Endothelial cell of umbilical vein (primary cell): ENCODE results near the gene RCAN3. TPM values are rescaled to one million over a fixed set of nuclear protein-coding genes. Genes with fewer than 3 reads are reported as not detected.

ENCODE experiments used
- BruUV-seq: library from RNA; stranded (reverse); fragments of 400-500 nt; replicated peaks from 2 replicates; lab custom pipeline; 2021; lab: Mats Ljungman, UMichigan
- CTCF ChIA-PET: fragments of 300-600, 350-600 bp; sonication (Branson Sonifier 250); formaldehyde crosslinking; loops from one replicate; lab custom pipeline; 2021; ENCODE audit warnings: antibody characterized with exemption, inconsistent platforms; lab: Charles Lee
- POLR2A ChIA-PET: fragments of 300-600, 350-600 bp; sonication (Branson Sonifier 250); formaldehyde crosslinking; loops from one replicate; lab custom pipeline; 2021; ENCODE audit warnings: antibody characterized with exemption, inconsistent platforms; lab: Charles Lee
- DNase-seq: peaks from one replicate; pipeline ENCODE4 v3.0.0-alpha.2; 2011; ENCODE audit warnings: low read depth, low spot score
- FAIRE-seq: peaks from 2 replicates; lab custom pipeline; 2011; peaks lifted over from hg19 to GRCh38; lab: Jason Lieb, UNC
- H2AFZ ChIP-seq: 2 replicates; pipeline ENCODE4 v1.6.0; 2012; ENCODE audit warnings: low read depth, low read length, control low read depth, inconsistent platforms
- H3K27ac ChIP-seq: 2 replicates; pipeline ENCODE4 v1.5.1; 2011; ENCODE audit warnings: low read depth, mild to moderate bottlenecking, control low read depth, low read length, moderate library complexity; ENCODE audit not compliant: insufficient read depth
- H3K27me3 ChIP-seq, 2 experiments: 2 replicates each; pipeline versions ENCODE4 v1.6.0 to v1.6.1; 2011; ENCODE audit warnings: low read length in 2 of 2, mixed read lengths in 1 of 2; ENCODE audit not compliant: control insufficient read depth in 2 of 2, insufficient read depth in 2 of 2
- H3K36me3 ChIP-seq, 2 experiments: 2 replicates in 1 of 2; 3 replicates in 1 of 2; pipeline ENCODE4 v1.5.1; 2011; ENCODE audit warnings: low read length in 2 of 2, mild to moderate bottlenecking in 1 of 2, moderate library complexity in 1 of 2; ENCODE audit not compliant: control insufficient read depth in 2 of 2, insufficient read depth in 2 of 2; ENCODE audit errors: extremely low read depth in 1 of 2
- H3K4me1 ChIP-seq: 3 replicates; pipeline ENCODE4 v1.5.1; 2011; ENCODE audit warnings: mild to moderate bottlenecking, low read length; ENCODE audit not compliant: control insufficient read depth, insufficient read depth; ENCODE audit errors: extremely low read depth
- H3K4me2 ChIP-seq: 2 replicates; pipeline ENCODE4 v1.6.1; 2011; ENCODE audit warnings: low read length, control low read depth, mixed read lengths; ENCODE audit not compliant: insufficient read depth
- H3K4me3 ChIP-seq, 3 experiments: fragments of 200-600 bp in 1 of 3; sonication (generic), shearing (Covaris generic) in 1 of 3; replicated peaks in 1 of 3; 2 replicates each; pipeline ENCODE4 v1.5.1; 2011 to 2016; ENCODE audit warnings: control low read depth in 3 of 3, low read length in 3 of 3, mild to moderate bottlenecking in 2 of 3, inconsistent platforms in 1 of 3, low read depth in 1 of 3, moderate library complexity in 1 of 3; ENCODE audit not compliant: insufficient read depth in 1 of 3
- H3K79me2 ChIP-seq: 2 replicates; pipeline ENCODE4 v1.6.0; 2012; ENCODE audit warnings: low read length, inconsistent platforms; ENCODE audit not compliant: control insufficient read depth, insufficient read depth
- H3K9ac ChIP-seq: replicated peaks from 2 replicates; pipeline ENCODE3; 2011; ENCODE audit warnings: low read length, control low read depth; ENCODE audit not compliant: insufficient read depth; ENCODE audit errors: extremely low read depth
- H3K9me1 ChIP-seq: replicated peaks from 3 replicates; pipeline ENCODE4 v1.6.0; 2011; ENCODE audit warnings: mild to moderate bottlenecking, low read length; ENCODE audit not compliant: control insufficient read depth, insufficient read depth; ENCODE audit errors: extremely low read depth
- H3K9me3 ChIP-seq: replicated peaks from 2 replicates; pipeline ENCODE4 v1.5.1; 2012; ENCODE audit warnings: low read length, inconsistent platforms; ENCODE audit not compliant: control insufficient read depth, insufficient read depth
- H4K20me1 ChIP-seq: replicated peaks from 2 replicates; pipeline ENCODE3; 2011; ENCODE audit warnings: mild to moderate bottlenecking, low read length; ENCODE audit not compliant: control insufficient read depth, insufficient read depth; ENCODE audit errors: extremely low read depth
- EZH2 ChIP-seq: IDR thresholded peaks from 2 replicates; pipeline ENCODE4 v1.6.1; 2012; ENCODE audit warnings: borderline replicate concordance, low read depth, mild to moderate bottlenecking, moderate library complexity, low read length, inconsistent platforms; ENCODE audit not compliant: severe bottlenecking
- FOS ChIP-seq: IDR thresholded peaks from 2 replicates; pipeline ENCODE4 v1.6.1; 2011; ENCODE audit warnings: mild to moderate bottlenecking, low read length, moderate library complexity, borderline replicate concordance; ENCODE audit not compliant: insufficient read depth
- GATA2 ChIP-seq: IDR thresholded peaks from 2 replicates; pipeline ENCODE4 v1.7.0; 2011; ENCODE audit warnings: low read depth, mild to moderate bottlenecking, moderate library complexity, mixed read lengths, low read length; ENCODE audit not compliant: insufficient read length, insufficient read depth
- MYC ChIP-seq: IDR thresholded peaks from one replicate; pipeline ENCODE4 v1.6.1; 2011; ENCODE audit warnings: mild to moderate bottlenecking, low read depth, low read length
- POLR2A ChIP-seq: IDR thresholded peaks from 2 replicates; pipeline ENCODE4 v1.6.1; 2012; ENCODE audit warnings: low read depth, mild to moderate bottlenecking, control low read depth, low read length
- dilution Hi-C: fragments of 300-500 bp; cut with MboI; formaldehyde crosslinking; loops from one replicate; pipeline ENCODE4 v1.15.0; 2019; ENCODE audit warnings: low sequenced_read_pairs; ENCODE audit not compliant: extremely low pct_ligation_motif_present
- intact Hi-C: fragments of 100-400 bp; cut with micrococcal nuclease; formaldehyde crosslinking; loops from one replicate; pipeline ENCODE4 v1.10.0; 2022
- polyA plus RNA-seq, 4 experiments: library from polyadenylated mRNA; depleted of rRNA in 3 of 4; stranded (reverse) in 3 of 4; unstranded in 1 of 4; fragments of >200 nt; gene quantifications; 2 replicates each; pipeline versions ENCODE4 v1.2.1 to v1.2.3, GENCODE V29; 2011 to 2012; ENCODE audit warnings: missing spikeins in 1 of 4
- total RNA-seq: library from RNA; stranded (reverse); gene quantifications from 2 replicates; pipeline ENCODE4 v1.2.3, GENCODE V29; 2021
- TF ChIP-seq, protein P1 (sequence below), 2 donors: IDR thresholded peaks; 1 replicate in 1 of 2; 2 replicates in 1 of 2; pipeline ENCODE4 v1.5.1; 2011; ENCODE audit warnings: low read length in 2 of 2, mild to moderate bottlenecking in 2 of 2, moderate library complexity in 2 of 2, control low read depth in 1 of 2, inconsistent platforms in 1 of 2, low read depth in 1 of 2; ENCODE audit not compliant: insufficient read depth in 1 of 2; ENCODE audit errors: extremely low read depth in 1 of 2

Gene RCAN3
- total and polyA plus RNA-seq, 2 donors (not counting 3 experiments of a cell fraction or from before 2014, with no cell fraction given), result 0.99 to 5.1 TPM

DNA sequence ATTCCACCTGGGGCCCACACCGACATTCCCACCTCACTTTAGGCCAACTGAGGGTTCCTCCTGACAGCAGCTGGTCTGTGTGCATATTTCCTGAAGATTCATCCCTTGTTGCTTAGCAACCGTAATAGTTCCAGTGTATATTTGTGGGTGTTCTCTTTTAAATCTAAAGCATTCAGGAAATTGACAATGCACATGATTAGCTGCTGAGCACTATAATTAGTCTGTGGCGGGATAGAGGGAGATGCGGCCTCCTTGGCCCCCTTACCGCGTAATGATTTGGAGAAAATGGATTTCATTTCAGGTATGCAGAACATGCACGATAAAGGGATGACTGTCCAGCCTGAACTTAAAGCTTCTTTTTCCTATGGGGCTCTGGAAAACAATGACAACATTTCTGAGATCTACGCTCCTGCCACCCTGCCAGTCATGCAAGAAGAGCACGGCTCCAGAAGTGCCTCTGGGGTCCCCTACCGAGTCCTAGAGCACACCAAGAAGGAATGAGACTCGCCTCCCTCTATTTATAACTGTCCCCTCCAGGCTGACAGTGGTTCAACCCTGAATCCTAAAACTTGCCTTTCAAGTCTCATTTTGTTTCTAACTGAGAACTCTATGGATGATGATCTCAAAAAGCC, 33.8 kb upstream of the RCAN3 start:
- H3K9me3 ChIP-seq, result no peaks in the 10 kb centered on the region
- BruUV-seq, result no TSS peak
- TF ChIP-seq MYC, result no peak
- TF ChIP-seq, protein P1, sequence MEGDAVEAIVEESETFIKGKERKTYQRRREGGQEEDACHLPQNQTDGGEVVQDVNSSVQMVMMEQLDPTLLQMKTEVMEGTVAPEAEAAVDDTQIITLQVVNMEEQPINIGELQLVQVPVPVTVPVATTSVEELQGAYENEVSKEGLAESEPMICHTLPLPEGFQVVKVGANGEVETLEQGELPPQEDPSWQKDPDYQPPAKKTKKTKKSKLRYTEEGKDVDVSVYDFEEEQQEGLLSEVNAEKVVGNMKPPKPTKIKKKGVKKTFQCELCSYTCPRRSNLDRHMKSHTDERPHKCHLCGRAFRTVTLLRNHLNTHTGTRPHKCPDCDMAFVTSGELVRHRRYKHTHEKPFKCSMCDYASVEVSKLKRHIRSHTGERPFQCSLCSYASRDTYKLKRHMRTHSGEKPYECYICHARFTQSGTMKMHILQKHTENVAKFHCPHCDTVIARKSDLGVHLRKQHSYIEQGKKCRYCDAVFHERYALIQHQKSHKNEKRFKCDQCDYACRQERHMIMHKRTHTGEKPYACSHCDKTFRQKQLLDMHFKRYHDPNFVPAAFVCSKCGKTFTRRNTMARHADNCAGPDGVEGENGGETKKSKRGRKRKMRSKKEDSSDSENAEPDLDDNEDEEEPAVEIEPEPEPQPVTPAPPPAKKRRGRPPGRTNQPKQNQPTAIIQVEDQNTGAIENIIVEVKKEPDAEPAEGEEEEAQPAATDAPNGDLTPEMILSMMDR (IDR thresholded peaks at IDR 0.05; ENCODE audit: extremely low read depth in 1 of 2, insufficient read depth in 1 of 2, low read depth in 1 of 2, low read length in 2 of 2), result no peak
- dilution Hi-C loops, result no loop called here
- H3K4me3 ChIP-seq, result no peak overlapping the region
- H3K4me1 ChIP-seq, result no peaks in the 10 kb centered on the region
- H2AFZ ChIP-seq, result no peak overlapping the region
- no peaks in the 10 kb centered on the region for H4K20me1 ChIP-seq
- H3K9ac ChIP-seq, result no peak overlapping the region
- POLR2A ChIA-PET, result interaction anchor here (0.5 kb wide), 1 partner anchor 702 kb away, joined by 5 read pairs; no protein-coding TSS in a partner anchor
- CTCF ChIA-PET, result interaction anchor here (1.9 kb wide), 1 partner anchor 8 kb away, joined by 4 read pairs; no protein-coding TSS in a partner anchor
- no peak for FAIRE-seq
- no peak overlapping the region for H3K27ac ChIP-seq
- no peaks in the 10 kb centered on the region for H3K79me2 ChIP-seq
- no peak for DNase-seq
- no peaks in the 10 kb centered on the region for H3K9me1 ChIP-seq
- no peaks in the 10 kb centered on the region for H3K27me3 ChIP-seq
- H3K36me3 ChIP-seq, result no peaks in the 10 kb centered on the region
- intact Hi-C loops, result no loop called here
- H3K4me2 ChIP-seq, result no peak overlapping the region

DNA sequence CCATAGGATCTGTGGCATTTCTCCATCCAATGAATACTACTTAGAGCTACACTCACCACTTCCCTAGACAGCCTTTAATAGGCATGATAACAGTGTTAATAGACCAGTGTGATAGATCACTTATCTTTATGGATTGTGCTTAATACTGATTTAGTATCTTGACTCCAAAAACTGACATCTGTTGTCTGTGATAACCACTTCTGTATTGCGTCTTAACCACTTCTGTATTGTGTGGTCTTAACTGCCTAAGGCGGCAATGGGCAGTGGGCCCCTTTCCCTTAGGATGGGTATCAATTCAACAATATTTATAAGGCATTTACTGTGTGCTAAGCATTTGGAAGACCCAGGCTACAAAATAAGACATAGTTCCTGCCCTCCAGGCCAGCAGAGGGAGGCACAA, 32.0 kb upstream of the RCAN3 start:
- H3K79me2 ChIP-seq, result no peaks in the 10 kb centered on the region
- no peak for DNase-seq
- no peak overlapping the region for H3K9ac ChIP-seq
- no peak overlapping the region for H3K4me2 ChIP-seq
- ChIA-PET CTCF (no interaction called here), POLR2A (no interaction called here)
- no peaks in the 10 kb centered on the region for H3K9me1 ChIP-seq
- H3K4me1 ChIP-seq, result no peaks in the 10 kb centered on the region
- TF ChIP-seq EZH2 (no peak), GATA2 (no peak), POLR2A (no peak), FOS (no peak)
- H2AFZ ChIP-seq, result no peak overlapping the region
- dilution Hi-C loops (no loop called here), intact Hi-C loops (no loop called here)
- no peaks in the 10 kb centered on the region for H3K36me3 ChIP-seq
- no peaks in the 10 kb centered on the region for H4K20me1 ChIP-seq
- no TSS peak for BruUV-seq
- H3K4me3 ChIP-seq, result no peak overlapping the region
- no peaks in the 10 kb centered on the region for H3K9me3 ChIP-seq
- FAIRE-seq, result no peak
- no peaks in the 10 kb centered on the region for H3K27me3 ChIP-seq
- H3K27ac ChIP-seq, result no peak overlapping the region
